ENCODE data around the gene KRTAP1-3.
"Not testable (repeated sequence)": the region's sequence is repeated elsewhere in the genome, so short reads cannot be mapped to it uniquely, and the experiment has no call there.

The KRTAP1-3 gene

GRCh38 chr17:41010441-41010840 is 24.2 kb downstream of the KRTAP1-3 start:
- DNase-seq (ENCODE audit: low read depth) = no peak

DNA sequence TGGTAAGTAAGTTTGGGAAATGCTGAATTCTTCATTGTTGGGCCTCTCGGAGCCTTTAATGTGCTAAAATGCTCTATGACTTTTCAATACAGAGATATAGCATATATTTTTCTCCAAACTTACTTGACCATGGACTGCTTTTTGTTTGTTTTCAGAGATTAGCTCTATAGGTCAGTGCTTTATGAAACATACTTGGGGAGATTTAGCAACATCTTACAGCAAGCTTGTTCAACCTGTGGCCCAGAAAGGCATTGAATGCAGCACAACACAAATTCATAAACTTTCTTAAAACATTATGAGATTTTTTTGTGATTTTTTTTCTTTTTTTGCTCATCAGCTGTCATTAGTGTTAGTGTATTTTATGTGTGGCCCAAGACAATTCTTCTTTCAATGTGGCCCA is 24.7 kb downstream of the KRTAP1-3 start:
- DNase-seq (ENCODE audit: low read depth) = no peak

DNA sequence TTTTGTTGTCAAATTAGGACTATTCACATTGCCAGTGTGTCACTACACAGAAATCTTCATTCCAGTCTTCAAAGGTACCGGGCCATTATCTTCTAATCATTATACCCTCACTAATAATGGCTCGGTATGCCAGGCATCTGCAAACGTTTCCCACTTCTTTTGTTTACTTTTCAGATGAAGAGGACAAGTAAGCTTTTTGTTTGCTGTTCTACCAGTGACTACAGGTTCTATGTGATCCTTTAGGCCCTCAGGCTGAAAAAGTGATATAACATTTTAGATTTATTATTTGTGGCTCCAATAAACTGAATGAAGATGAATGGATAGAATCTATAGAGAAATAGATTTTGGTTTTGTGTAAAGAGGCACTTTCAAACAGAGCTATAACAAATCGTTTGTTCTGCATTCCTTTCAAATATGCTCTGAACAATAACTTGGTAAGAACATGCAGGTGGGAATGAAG is 25.3 kb downstream of the KRTAP1-3 start:
- no peak for DNase-seq (ENCODE audit: low read depth)

DNA sequence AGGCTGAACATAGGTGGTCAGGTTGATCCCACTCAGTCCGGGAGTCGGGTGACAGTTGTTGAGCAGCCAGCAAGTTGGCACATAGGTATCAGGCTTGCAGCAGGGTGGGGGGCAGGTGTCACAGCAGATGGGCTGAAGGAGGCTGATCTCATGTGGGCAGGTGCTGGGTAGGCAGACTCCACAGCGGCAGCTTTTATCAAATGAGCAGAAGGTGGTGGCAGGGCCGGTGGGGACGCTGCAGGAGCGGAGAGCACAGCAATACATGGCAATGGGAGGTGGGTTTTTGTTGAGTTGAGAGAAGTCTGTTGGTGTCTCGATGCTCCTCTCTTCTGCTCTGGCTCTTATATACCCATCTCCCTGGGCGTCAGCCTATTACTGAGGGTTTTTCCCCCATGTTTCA is 25.9 kb downstream of the KRTAP1-3 start, which contains the start of gene KRTAP3-1:
TSS of gene KRTAP3-1 (minus strand) at position 318 of the 400 bp plus-strand sequence. CDS start at position 264, 54 bp downstream.
- no peak for DNase-seq (ENCODE audit: low read depth)

DNA sequence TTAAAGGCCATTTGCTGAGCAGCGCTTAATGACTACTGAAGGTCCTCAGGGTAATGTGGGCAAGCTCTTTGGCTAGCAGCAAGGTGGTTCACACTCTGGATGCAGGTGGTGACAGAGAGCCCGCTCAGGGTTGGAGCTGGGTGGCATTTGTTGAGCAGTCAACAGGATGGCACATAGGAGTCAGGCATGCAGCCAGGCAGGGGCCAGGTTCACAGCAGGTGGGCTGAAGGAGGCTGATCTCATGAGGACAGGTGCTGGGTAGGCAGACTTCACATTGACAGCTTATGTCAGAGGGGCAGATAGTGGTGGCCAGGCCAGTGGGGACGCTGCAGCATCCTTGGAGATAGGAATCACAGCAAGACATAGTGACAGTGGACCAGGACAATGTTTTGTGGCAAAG is 30.3 kb downstream of the KRTAP1-3 start:
- no peak for DNase-seq (ENCODE audit: low read depth)

DNA sequence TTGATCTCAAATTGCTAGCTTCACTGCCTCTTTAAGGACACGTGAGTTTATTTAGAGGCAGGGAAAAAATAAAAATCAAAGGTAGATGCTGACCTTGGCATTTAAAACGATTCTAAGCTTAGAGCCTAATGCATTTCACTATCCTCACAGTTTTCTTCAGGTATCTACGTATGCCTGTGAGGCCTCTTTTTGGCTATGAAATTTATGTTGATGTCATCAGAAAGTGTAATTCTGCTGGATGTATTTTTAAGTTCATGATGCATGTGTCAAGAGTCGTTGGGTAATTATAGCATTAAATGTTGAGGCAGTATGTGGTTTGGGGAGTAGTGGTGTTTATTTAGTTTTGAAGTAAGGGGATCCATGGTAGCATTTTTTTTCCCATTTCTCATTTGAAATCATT is 30.7 kb downstream of the KRTAP1-3 start:
- no peak for DNase-seq (ENCODE audit: low read depth)

DNA sequence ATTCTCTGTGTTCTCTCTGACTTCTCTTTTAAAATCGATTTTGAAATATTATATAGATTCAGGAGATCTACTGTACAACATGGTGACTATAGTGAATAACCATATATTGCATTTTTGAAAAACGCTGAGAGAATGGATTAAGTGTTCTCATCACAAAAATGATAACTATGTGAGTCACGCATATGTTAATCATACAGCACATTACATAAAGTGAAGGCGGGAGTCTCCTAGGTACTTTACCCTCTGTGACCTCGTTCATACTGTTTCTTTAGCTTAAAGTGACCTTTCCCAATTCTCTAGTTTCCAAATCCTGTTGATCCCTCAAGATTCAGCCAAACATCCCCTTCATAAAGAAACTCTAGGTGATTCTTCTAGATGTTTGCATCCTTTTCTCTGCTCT is 31.9 kb downstream of the KRTAP1-3 start:
- DNase-seq (ENCODE audit: low read depth) = no peak

DNA sequence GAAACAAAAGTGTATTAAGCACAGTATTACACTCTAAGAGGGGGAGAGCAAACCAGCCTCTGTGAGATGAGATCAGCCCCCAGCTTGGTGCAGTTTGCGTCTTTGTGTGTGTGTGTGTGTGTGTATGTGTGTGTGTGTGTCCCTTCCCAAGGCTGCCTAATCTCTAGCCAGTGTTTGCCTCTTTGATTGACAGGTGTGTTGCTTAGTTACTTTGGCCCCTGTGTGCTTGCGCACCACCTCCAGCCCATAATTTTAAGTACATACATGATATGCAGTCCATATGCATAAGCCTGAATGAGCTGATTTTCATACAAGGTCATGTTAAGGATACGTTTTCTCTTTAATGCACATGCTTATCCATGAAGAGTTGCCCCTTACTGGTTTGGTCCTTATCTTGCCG is 32.9 kb downstream of the KRTAP1-3 start:
- no peak for DNase-seq (ENCODE audit: low read depth)

- DNase-seq (ENCODE audit: low read depth) = not testable (repeated sequence)
Observed at GRCh38 chr17:40999563-40999962, 35.1 kb downstream of the KRTAP1-3 start, which contains the start of gene KRTAP3-2. Gene KRTAP3-2 (minus strand): TSS chr17:40999906. CDS start chr17:40999853, 53 bp downstream.

DNA sequence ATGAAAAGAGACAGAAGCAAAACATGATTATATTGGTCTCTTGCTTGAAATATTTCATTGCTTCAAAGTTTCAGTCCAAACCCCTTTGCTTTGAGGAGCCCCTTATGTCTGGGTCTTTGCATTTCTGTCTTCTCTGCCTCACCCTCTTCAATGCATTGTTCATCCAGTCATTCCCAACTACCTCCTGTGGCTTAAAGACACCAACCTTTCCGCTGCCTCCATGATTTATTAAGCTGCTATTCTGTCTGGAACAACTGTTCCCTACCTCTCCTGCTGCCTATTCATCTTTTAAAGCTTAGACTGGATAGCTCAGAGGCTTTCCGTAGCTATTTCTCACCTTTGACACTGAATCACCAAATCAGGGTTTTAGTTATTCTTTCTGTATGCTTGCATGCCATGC is 37.3 kb downstream of the KRTAP1-3 start:
- no peak for DNase-seq (ENCODE audit: low read depth)

DNA sequence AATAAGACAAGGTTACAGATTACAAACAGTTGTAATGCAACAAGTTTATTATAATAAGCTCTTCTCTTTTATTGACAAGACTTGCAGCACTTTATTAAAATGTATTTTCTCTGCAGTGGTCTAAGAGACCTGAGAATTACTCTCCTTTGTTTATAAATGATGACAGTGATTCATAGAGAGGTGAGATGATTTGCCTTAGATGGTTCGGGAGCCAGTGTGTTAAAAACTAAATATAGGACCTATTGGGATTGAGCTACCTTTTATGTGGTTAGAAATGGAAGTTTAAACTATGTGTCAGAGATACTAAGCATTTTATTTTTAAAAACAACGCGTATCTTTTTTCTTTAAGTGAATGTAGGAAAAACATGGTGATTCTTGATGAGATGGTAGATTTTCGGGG is 37.8 kb downstream of the KRTAP1-3 start:
- DNase-seq (ENCODE audit: low read depth) = no peak

DNA sequence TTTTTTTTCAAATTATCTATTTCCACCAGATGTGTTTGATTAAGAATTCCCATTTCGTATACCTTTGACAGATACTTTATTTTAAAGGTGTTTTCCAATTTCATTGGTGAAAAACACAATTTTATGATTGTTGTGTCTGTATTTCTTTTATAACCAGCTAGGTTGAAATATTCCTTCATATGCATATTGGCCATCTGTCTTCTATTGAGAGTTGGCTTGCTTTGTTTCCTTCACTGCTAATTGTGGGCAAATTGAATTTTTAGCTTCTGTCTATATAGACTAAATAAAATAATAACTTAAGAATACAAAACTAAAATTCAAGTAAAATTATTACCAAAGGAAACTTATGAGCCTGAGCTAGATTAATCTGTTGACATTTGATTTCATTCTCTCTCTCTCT is 39.6 kb downstream of the KRTAP1-3 start:
- DNase-seq (ENCODE audit: low read depth) = no peak

DNA sequence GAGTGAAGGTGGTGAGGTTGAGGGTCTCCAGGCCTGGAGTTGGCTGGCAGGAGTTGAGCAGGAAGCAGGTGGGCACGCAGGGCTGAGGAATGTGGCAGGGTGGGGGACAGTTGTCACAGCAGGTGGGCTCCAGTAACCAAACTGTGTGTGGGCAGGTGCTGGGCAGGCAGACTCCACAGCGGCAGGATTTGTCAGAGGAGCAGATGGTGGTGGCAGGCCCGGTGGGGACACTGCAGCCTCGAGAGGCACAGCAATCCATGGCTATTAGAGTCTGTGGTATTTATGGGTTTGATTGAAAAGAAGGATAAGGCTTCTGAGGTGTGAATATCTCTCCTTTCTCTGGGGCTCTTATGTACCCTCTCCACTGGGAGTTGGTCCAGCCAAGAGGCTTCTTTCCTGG is 40.8 kb downstream of the KRTAP1-3 start, which contains the start of gene KRTAP3-3:
TSS of gene KRTAP3-3 (minus strand) at position 326 of the 400 bp plus-strand sequence. CDS start at position 259, 67 bp downstream.
- DNase-seq (ENCODE audit: low read depth) = no peak

GRCh38 chr17:40993084-40993483 is 41.6 kb downstream of the KRTAP1-3 start:
- no peak for DNase-seq (ENCODE audit: low read depth)

DNA sequence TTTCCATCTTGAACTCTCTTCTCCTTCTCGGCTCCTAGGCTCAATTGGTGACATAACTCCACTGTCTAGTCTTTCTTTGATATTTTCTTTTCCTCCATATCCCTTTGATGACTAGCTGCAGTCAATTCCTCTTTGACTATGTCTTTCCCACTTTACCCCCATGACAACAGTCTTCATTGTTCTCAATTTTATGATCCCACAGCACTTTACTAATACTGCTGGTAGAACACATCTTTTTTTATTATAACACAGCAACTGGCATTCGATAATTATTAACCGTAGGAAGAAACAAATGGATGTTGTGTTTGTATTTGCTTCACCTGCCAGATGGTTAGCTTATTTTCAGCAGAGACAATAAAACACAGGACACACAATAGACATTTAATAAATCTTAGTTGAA is 42.0 kb downstream of the KRTAP1-3 start:
- DNase-seq (ENCODE audit: low read depth) = no peak

GRCh38 chr17:40986920-40987319 is 47.8 kb downstream of the KRTAP1-3 start:
- DNase-seq (ENCODE audit: low read depth) = no peak

DNA sequence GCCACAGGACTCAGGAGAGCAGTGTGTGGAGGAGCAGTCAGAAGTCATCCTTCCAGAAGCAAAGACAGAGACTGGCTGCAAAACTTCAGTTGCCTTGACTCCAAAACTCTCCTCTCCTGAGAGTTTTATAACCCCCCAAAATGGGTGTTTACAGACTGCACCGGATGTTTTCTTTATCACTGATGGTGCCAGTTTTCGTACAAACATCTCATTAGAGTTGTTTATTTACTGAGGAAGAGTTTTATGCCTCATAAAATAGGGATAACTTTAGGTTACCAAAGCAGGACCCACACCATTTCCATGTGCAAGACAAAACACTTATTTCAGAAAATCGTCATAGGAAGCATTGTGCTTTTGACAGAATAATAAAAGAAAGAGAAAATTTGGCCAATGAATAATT is 50.4 kb downstream of the KRTAP1-3 start, which contains the start of gene KRT40:
TSS of gene KRT40 (minus strand) at position 101 of the 400 bp plus-strand sequence. CDS start at position 48, 53 bp downstream.
- no peak for DNase-seq (ENCODE audit: low read depth)

All from stimulated activated CD8-positive, alpha-beta memory T cell treated with anti-CD3 and anti-CD28 coated beads, Interleukin-7, amount 100 ng/mL, for 24 hours (primary cell).